ENCODE data around the gene GLT6D1.

- TF ChIP-seq CTCF (IDR thresholded peaks at IDR 0.05) (no peak), EP300 (IDR thresholded peaks at IDR 0.05) (no peak), POLR2AphosphoS5 (IDR thresholded peaks at IDR 0.05) (no peak), POLR2A (IDR thresholded peaks at IDR 0.05) (no peak)
These were observed 45.4 kb upstream of the GLT6D1 start for GRCh38 chr9:135684691-135685090.

All from suprapubic skin (tissue), 4 donors.